NB4 (cell line): ENCODE measurements around the gene ZNF574.

Experiments
- MYC ChIP-seq: IDR thresholded peaks from 2 replicates; pipeline ENCODE4 v1.6.1; 2011; ENCODE audit warnings: low read depth, low read length
- POLR2A ChIP-seq: IDR thresholded peaks from 2 replicates; pipeline ENCODE4 v1.6.1; 2011; ENCODE audit warnings: mild to moderate bottlenecking; ENCODE audit not compliant: insufficient read length; ENCODE audit errors: extremely low read depth
- TF ChIP-seq, protein P1 (sequence below): IDR thresholded peaks from one replicate; pipeline ENCODE4 v1.5.1; 2012; ENCODE audit warnings: low read depth, low read length

DNA sequence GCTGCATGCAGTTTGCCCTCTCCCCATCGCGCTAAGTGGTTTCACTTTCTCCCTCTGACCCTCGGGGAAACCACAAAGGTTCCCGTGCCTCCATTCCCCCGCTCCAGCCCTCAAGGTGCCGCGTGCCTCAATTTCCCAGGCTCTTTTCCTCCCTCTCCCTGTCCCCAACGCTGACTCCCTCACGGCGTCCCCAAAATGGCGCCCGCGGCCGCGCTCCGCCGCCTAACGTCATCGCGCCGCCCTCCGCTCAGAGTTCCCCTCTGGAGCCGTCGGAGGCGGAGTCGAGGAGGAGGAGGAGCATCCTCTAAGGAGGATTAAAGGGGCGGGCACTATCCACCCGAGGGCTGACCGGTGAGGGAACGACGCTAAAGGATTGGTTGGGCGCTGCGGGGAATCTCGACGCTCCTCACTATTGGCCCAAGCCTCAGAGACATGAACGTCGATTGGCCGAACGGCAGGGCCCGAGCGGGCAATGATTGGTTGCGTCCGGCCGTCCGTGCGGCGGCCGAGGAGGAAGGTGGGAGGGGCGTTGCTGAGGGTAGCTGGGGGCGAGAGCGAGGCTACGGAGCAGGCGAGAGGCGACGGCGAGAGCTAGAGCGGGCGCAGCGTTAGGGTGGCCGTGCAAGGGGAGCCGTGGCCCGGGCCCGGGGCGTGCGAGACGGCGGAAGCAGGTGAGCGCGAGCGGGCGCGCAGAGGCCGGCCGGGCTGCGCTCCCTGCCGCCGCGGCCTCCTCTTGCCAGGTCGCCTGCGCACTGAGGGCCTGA lies at the start of gene ZNF574:
- peak; percentile 70 for TF ChIP-seq POLR2A
- TF ChIP-seq, protein P1, sequence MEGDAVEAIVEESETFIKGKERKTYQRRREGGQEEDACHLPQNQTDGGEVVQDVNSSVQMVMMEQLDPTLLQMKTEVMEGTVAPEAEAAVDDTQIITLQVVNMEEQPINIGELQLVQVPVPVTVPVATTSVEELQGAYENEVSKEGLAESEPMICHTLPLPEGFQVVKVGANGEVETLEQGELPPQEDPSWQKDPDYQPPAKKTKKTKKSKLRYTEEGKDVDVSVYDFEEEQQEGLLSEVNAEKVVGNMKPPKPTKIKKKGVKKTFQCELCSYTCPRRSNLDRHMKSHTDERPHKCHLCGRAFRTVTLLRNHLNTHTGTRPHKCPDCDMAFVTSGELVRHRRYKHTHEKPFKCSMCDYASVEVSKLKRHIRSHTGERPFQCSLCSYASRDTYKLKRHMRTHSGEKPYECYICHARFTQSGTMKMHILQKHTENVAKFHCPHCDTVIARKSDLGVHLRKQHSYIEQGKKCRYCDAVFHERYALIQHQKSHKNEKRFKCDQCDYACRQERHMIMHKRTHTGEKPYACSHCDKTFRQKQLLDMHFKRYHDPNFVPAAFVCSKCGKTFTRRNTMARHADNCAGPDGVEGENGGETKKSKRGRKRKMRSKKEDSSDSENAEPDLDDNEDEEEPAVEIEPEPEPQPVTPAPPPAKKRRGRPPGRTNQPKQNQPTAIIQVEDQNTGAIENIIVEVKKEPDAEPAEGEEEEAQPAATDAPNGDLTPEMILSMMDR, result no peak
- TF ChIP-seq MYC, result peak; percentile 80
